Keratinocyte (primary cell): ENCODE results near the gene SIX5. TPM values are rescaled to one million over a fixed set of nuclear protein-coding genes. Genes with fewer than 3 reads are reported as not detected.

Experiments
- DNase-seq: peaks from one replicate; pipeline ENCODE4 v3.0.0-alpha.2; 2011; ENCODE audit warnings: low read depth, missing footprints, low spot score
- FAIRE-seq: peaks from 2 replicates; lab custom pipeline; 2011; peaks lifted over from hg19 to GRCh38; lab: Jason Lieb, UNC
- H2AFZ ChIP-seq: 2 replicates; pipeline ENCODE4 v1.6.0; 2012; ENCODE audit warnings: low read length, control low read depth, inconsistent platforms; ENCODE audit not compliant: control insufficient read depth
- H3K27ac ChIP-seq: 2 replicates; pipeline ENCODE4 v1.5.1; 2011; ENCODE audit warnings: low read length; ENCODE audit not compliant: control insufficient read depth, insufficient read depth
- H3K27me3 ChIP-seq: 3 replicates; pipeline ENCODE4 v1.6.0; 2011; ENCODE audit warnings: low read length; ENCODE audit not compliant: control insufficient read depth, insufficient read depth; ENCODE audit errors: extremely low read depth
- H3K36me3 ChIP-seq, 2 experiments: 2 replicates in 1 of 2; 3 replicates in 1 of 2; pipeline ENCODE4 v1.5.1; 2011; ENCODE audit warnings: low read length in 2 of 2, mild to moderate bottlenecking in 1 of 2; ENCODE audit not compliant: control insufficient read depth in 2 of 2, insufficient read depth in 2 of 2; ENCODE audit errors: extremely low read depth in 1 of 2
- H3K4me1 ChIP-seq: 3 replicates; pipeline ENCODE4 v1.5.1; 2011; ENCODE audit warnings: low read length; ENCODE audit not compliant: control insufficient read depth, insufficient read depth; ENCODE audit errors: extremely low read depth
- H3K4me2 ChIP-seq: 3 replicates; pipeline ENCODE4 v1.6.0; 2011; ENCODE audit warnings: low read depth, low read length; ENCODE audit not compliant: control insufficient read depth, insufficient read depth; ENCODE audit errors: extremely low read depth
- H3K4me3 ChIP-seq, 3 experiments: fragments of 200-600 bp in 1 of 3; sonication (generic) in 1 of 3; 2 replicates in 2 of 3; 3 replicates in 1 of 3; pipeline ENCODE4 v1.5.1; 2011 to 2016; ENCODE audit warnings: low read length in 3 of 3, mild to moderate bottlenecking in 3 of 3, control low read depth in 2 of 3, inconsistent platforms in 1 of 3, low read depth in 1 of 3, mixed read lengths in 1 of 3, mixed run types in 1 of 3, moderate library complexity in 1 of 3; ENCODE audit not compliant: control insufficient read depth in 2 of 3, insufficient read depth in 2 of 3; ENCODE audit errors: extremely low read depth in 1 of 3
- H3K79me2 ChIP-seq: 2 replicates; pipeline ENCODE4 v1.6.0; 2012; ENCODE audit warnings: low read length; ENCODE audit not compliant: control insufficient read depth, insufficient read depth
- H3K9ac ChIP-seq: 3 replicates; pipeline ENCODE4 v1.6.0; 2011; ENCODE audit warnings: low read length; ENCODE audit not compliant: control insufficient read depth, insufficient read depth; ENCODE audit errors: extremely low read depth
- H3K9me1 ChIP-seq: 3 replicates; pipeline ENCODE4 v1.6.0; 2011; ENCODE audit warnings: low read length; ENCODE audit not compliant: control insufficient read depth, insufficient read depth; ENCODE audit errors: extremely low read depth
- H3K9me3 ChIP-seq: 2 replicates; pipeline ENCODE4 v1.5.1; 2012; ENCODE audit warnings: low read depth, low read length; ENCODE audit not compliant: control insufficient read depth
- H4K20me1 ChIP-seq: 3 replicates; pipeline ENCODE4 v1.6.0; 2011; ENCODE audit warnings: low read length; ENCODE audit not compliant: control insufficient read depth, insufficient read depth; ENCODE audit errors: extremely low read depth
- EZH2 ChIP-seq: IDR thresholded peaks from one replicate; pipeline ENCODE4 v1.6.1; 2012; ENCODE audit warnings: inconsistent platforms, mild to moderate bottlenecking, low read length, moderate library complexity
- dilution Hi-C: fragments of 300-500 bp; cut with MboI; formaldehyde crosslinking; loops from one replicate; pipeline ENCODE4 v1.7.0; 2020; ENCODE audit warnings: low sequenced_read_pairs; ENCODE audit not compliant: extremely low pct_ligation_motif_present
- polyA plus RNA-seq, 5 experiments: library from polyadenylated mRNA; depleted of rRNA in 3 of 5; stranded (reverse) in 3 of 5; stranded (forward) in 1 of 5; unstranded in 1 of 5; fragments of >200 nt; gene quantifications; 1 replicate in 1 of 5; 2 replicates in 3 of 5; 3 replicates in 1 of 5; pipeline versions ENCODE4 v1.2.1 to v1.2.3, GENCODE V29; 2011 to 2012; ENCODE audit warnings: missing spikeins in 2 of 5, low read depth in 1 of 5, low replicate concordance in 1 of 5
- TF ChIP-seq, protein P1 (sequence below), 3 experiments: IDR thresholded peaks in 1 of 3; conservative IDR thresholded peaks in 1 of 3; optimal IDR thresholded peaks in 1 of 3; 2 replicates in 2 of 3; 3 replicates in 1 of 3; pipeline versions ENCODE3 to v1.5.1; 2011; ENCODE audit warnings: low read length in 3 of 3, mild to moderate bottlenecking in 3 of 3, moderate library complexity in 2 of 3, control low read depth in 1 of 3, inconsistent platforms in 1 of 3; ENCODE audit not compliant: insufficient read depth in 2 of 3; ENCODE audit errors: extremely low read depth in 1 of 3

Gene SIX5
- polyA plus RNA-seq, 1 donor (not counting 4 experiments of a cell fraction or from before 2014, with no cell fraction given) = 1.3 TPM

- FAIRE-seq (no peak), DNase-seq (no peak)
- Histone ChIP-seq H3K4me2 (no peak overlapping the region), H2AFZ (no peak overlapping the region), H3K27ac (no peak overlapping the region), H3K9ac (no peak overlapping the region), H3K79me2 (no peaks in the 10 kb centered on the region), H3K9me1 (no peaks in the 10 kb centered on the region), H4K20me1 (no peaks in the 10 kb centered on the region), H3K9me3 (no peaks in the 10 kb centered on the region), H3K4me3 (no peak overlapping the region), H3K4me1 (peaks cover 4% of the 10 kb centered on the region), H3K27me3 (no peaks in the 10 kb centered on the region), H3K36me3 (no peaks in the 10 kb centered on the region)
- TF ChIP-seq, protein P1, sequence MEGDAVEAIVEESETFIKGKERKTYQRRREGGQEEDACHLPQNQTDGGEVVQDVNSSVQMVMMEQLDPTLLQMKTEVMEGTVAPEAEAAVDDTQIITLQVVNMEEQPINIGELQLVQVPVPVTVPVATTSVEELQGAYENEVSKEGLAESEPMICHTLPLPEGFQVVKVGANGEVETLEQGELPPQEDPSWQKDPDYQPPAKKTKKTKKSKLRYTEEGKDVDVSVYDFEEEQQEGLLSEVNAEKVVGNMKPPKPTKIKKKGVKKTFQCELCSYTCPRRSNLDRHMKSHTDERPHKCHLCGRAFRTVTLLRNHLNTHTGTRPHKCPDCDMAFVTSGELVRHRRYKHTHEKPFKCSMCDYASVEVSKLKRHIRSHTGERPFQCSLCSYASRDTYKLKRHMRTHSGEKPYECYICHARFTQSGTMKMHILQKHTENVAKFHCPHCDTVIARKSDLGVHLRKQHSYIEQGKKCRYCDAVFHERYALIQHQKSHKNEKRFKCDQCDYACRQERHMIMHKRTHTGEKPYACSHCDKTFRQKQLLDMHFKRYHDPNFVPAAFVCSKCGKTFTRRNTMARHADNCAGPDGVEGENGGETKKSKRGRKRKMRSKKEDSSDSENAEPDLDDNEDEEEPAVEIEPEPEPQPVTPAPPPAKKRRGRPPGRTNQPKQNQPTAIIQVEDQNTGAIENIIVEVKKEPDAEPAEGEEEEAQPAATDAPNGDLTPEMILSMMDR (optimal IDR thresholded peaks at IDR 0.05 in 1 of 3, IDR thresholded peaks at IDR 0.05 in 1 of 3, conservative IDR thresholded peaks at IDR 0.05 in 1 of 3; ENCODE audit: extremely low read depth in 1 of 3, insufficient read depth in 2 of 3, low read length in 3 of 3) = no peak
- no peak for TF ChIP-seq EZH2
- dilution Hi-C loops = no loop called here
These were observed 29.3 kb downstream of the SIX5 start for GRCh38 chr19:45739498-45740439.

DNA sequence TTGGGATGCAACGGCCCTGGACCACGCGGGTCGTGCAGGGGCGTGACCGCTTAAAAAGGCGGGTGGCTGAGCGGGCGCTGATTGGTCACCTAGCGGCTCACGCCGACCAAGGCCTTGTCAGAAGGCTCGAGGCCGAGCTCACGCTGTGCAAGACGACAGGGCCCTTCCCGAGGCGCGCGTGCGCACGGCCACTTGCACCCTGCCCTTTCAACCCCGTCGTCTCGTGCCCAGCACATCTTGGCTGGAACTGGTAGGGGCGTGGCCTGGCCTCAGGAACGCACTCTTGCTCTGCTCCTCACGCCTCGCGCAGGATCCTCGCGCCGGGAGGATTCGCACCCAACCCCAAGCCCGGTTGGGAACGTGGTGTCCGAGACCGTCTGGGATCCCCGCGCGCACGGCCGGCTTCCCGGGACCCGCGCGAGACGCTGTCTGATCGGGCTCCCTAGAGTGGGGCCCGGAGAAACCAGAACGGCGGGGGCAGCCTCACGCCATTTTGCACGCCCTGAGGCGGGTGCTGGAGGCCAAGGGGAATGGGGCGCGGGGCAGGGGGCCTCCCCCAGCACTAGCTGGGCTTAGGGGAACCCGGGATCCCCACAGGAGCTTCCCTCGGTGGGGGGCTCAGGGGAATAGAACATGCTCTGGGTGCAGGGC is 35.8 kb downstream of the SIX5 start, which contains the start of gene MEIOSIN:
TSS of gene MEIOSIN (plus strand) at position 280 of the 651 bp plus-strand sequence. CDS start 1,938 bp downstream, outside the sequence.
- H3K27ac ChIP-seq = no peak within 1 kb of the TSS
- H3K36me3 ChIP-seq = no peaks in the 10 kb centered on the region
- dilution Hi-C loops = no loop called here

More for the DNA sequence above, 35.8 kb downstream of the SIX5 start, which contains the start of gene MEIOSIN:
- H3K4me1 ChIP-seq = peaks cover 16% of the 10 kb centered on the region
- peaks cover 24% of the 10 kb centered on the region for H3K79me2 ChIP-seq
- H3K9me3 ChIP-seq = no peaks in the 10 kb centered on the region
- FAIRE-seq (no peak), DNase-seq (no peak)
- no peak within 1 kb of the TSS for H2AFZ ChIP-seq
- H3K9me1 ChIP-seq = no peaks in the 10 kb centered on the region
- no peak within 1 kb of the TSS for H3K4me3 ChIP-seq
- H4K20me1 ChIP-seq = no peaks in the 10 kb centered on the region
- no peak within 1 kb of the TSS for H3K9ac ChIP-seq
- no peak for TF ChIP-seq EZH2
- TF ChIP-seq, protein P1 (optimal IDR thresholded peaks at IDR 0.05 in 1 of 3, IDR thresholded peaks at IDR 0.05 in 1 of 3, conservative IDR thresholded peaks at IDR 0.05 in 1 of 3; ENCODE audit: extremely low read depth in 1 of 3, insufficient read depth in 2 of 3, low read length in 3 of 3) = no peak
- H3K4me2 ChIP-seq = no peak within 1 kb of the TSS
- no peaks in the 10 kb centered on the region for H3K27me3 ChIP-seq
